IPS-11a (cell line): ENCODE measurements around the gene USP20.

Source experiments
- H3K4me3 ChIP-seq: one replicate; pipeline ENCODE4 v1.5.1; 2013; ENCODE audit warnings: low read depth, low read length, control low read depth

Gene USP20

DNA sequence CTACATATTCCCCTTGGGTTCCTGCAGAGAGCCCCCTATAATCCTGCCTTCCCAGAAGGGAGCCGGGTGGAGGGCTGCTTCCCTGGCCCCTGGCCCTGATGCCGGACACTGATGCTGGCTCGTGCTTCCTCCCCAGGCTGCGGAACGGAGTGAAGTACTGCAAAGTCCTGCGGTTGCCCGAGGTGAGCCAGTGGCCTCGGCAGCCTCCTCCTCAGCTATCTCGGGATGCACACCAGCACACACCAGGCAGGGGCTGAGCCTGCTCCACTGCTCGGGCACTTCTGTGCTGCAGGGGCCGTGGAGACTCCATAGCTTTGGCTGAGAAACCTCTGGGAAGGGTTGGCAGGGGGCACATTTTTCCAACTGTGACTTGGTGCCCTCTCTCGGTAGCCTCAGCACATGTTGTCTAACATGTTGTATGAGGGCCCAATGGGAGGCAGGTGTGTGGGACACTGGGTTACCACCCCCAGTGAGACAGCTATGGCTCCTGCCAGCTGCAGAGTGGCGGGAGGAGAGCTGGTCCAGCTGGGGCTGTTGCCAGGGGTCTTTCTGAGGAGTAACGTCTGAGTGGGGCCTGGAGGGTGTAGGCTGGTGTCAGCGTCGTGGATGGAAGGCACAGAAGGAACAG is 38.4 kb downstream of the USP20 start:
- no peak overlapping the region for H3K4me3 ChIP-seq

DNA sequence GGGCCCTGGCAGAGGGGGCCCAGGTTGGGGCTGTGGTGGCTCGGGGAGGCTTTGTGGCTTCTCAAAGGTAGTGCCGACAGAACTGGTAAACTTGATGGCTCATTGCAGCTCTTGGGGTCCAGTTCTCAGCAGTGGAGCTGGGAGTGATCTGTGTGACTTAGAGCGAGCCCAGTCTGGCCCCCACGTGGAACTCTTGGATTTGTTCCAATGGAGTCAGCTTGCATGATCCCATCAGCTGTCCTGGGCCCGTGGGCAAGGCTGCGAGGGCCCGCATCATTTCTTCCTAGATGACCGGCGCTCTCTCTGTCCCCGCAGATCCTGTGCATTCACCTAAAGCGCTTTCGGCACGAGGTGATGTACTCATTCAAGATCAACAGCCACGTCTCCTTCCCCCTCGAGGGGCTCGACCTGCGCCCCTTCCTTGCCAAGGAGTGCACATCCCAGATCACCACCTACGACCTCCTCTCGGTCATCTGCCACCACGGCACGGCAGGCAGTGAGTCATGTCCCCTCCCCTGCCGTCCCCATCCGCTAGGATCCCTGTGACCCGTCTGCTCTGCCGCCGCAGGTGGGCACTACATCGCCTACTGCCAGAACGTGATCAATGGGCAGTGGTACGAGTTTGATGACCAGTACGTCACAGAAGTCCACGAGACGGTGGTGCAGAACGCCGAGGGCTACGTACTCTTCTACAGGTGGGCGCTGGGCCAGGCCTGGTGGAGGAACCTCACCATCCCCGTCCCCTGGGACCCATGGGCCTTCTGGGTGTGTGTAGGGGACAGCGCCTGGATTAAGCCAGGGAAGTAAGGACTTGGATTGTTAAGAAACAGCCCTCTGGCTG is 39.2 kb downstream of the USP20 start:
- H3K4me3 ChIP-seq, result no peak overlapping the region

DNA sequence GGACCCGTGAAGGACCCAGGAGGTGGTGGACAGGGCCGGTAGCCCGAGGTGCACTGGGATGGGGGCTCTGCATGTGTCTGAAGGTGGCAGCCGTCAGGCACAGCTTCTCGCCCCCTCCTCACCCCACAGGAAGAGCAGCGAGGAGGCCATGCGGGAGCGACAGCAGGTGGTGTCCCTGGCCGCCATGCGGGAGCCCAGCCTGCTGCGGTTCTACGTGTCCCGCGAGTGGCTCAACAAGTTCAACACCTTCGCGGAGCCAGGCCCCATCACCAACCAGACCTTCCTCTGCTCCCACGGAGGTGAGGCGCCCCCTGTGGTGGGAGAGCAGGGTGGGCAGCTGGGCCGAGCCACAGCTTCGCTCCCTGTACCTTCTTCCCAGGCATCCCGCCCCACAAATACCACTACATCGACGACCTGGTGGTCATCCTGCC is 39.9 kb downstream of the USP20 start:
- no peak overlapping the region for H3K4me3 ChIP-seq

DNA sequence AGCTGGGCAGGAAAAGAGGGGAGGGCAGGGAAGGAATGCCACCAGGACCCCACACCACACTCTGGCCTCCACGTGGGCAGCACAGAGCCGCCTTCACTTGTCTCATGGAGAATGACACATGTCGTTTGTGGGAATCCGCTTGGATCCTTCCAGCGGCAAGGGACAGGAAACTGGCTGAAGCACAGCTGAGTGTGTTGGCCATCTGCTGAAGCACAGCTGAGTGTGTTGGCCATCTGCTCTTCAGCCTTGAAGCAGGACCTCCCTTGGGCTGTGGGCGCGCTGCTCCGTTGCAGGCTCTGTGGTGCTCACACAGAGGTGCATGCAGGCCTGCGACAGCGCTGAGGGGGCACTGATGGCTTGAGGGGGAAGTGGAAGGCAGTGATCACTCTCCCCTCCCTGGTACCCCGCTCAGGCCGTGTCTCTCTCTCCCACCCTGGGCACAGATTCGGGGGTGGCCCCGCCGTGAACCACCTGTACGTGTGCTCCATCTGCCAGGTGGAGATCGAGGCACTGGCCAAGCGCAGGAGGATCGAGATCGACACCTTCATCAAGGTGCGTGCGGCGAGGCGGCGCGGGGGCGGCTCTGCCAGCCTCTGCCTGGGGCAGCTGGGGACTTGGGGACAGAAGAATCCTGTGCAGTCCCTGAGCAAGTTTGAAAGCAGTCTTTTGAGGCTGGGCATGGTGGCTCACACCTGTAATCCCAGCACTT is 40.6 kb downstream of the USP20 start:
- no peak overlapping the region for H3K4me3 ChIP-seq

DNA sequence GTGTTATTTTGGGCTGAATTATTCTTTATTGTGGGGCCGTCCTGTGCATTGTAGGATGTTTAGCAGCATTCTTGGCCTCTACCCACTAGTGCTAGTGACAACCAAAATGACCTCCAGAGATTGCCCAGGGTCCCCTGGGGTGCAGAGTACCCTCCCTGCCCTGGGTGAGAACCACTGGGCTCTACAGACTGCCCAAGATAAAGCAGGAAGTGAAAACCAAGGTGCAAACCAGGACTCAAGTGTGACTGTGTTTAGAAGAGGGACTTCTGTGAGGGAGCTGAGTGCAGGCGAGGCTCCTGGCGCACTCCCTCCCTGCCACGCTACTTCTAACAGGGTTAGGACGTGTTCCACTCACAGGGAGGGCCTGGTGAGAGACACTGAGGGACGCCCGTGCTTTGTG is 41.6 kb downstream of the USP20 start:
- H3K4me3 ChIP-seq, result no peak overlapping the region

DNA sequence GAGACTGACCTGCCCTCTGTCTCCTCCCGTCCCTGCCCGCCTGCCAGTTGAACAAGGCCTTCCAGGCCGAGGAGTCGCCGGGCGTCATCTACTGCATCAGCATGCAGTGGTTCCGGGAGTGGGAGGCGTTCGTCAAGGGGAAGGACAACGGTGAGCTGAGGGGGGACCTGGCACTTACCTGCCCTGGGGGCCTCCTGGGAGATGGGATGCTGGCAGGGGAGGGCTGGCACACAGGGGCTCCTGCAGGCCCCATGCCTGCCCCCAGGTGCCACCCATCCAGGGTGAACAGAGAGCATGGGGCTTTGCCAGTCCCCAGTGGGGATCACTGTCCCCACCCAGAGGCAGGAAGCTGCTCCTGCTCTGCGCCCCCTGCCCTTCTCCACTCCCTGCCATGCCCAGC is 43.0 kb downstream of the USP20 start:
- H3K4me3 ChIP-seq, result no peak overlapping the region

DNA sequence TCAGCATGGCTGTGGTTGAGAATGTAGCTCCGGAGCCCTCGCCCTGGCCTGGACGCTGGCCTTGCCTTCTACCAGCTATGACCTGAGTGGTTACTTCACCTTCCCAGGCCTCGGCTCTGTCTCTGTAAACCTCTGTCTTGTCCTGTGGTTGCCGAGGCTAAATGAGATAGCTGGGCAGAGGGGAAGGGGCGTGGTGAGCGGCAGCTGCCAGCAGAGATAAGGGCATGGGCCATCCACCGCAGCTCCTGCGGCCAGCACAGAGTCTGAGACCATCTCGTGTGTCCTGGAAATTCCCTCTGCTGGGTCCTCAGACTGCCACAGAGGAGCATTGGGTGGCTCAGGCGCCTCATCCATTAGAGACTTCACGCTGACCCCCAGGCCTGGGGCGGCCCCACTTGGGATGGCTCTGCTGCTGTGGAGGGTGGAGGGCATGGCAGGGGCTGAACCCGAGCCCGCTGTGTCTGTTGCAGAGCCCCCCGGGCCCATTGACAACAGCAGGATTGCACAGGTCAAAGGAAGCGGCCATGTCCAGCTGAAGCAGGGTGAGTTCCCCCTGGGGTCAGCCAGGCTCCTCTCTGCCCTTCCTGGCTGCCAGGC is 43.9 kb downstream of the USP20 start:
- H3K4me3 ChIP-seq, result no peak overlapping the region

DNA sequence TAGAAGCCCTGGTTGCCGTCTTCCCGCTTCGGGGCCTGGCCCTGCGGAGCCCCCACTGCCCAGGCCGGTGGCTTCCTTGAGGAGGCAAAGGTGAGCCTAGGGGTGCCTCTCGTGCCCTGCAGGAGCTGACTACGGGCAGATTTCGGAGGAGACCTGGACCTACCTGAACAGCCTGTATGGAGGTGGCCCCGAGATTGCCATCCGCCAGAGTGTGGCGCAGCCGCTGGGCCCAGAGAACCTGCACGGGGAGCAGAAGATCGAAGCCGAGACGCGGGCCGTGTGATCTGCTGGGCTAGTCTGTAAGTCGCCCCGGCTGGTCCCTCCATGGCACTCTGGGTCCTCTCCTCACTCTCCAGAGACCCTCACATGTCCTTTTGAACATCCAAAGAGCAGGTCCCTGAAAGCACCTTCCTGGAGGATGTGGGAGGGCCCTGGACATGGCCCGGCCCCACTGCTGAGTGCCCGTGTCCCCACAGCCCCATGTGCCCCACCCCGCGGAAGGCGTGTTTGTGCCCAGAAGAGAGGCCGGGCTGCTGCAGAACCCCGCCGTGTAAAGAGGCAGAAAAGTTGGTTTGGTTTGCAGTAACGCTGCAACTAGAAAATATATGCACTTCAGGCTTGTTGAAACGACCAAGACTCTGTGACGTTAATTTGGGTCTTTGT is 44.9 kb downstream of the USP20 start:
- no peak overlapping the region for H3K4me3 ChIP-seq

DNA sequence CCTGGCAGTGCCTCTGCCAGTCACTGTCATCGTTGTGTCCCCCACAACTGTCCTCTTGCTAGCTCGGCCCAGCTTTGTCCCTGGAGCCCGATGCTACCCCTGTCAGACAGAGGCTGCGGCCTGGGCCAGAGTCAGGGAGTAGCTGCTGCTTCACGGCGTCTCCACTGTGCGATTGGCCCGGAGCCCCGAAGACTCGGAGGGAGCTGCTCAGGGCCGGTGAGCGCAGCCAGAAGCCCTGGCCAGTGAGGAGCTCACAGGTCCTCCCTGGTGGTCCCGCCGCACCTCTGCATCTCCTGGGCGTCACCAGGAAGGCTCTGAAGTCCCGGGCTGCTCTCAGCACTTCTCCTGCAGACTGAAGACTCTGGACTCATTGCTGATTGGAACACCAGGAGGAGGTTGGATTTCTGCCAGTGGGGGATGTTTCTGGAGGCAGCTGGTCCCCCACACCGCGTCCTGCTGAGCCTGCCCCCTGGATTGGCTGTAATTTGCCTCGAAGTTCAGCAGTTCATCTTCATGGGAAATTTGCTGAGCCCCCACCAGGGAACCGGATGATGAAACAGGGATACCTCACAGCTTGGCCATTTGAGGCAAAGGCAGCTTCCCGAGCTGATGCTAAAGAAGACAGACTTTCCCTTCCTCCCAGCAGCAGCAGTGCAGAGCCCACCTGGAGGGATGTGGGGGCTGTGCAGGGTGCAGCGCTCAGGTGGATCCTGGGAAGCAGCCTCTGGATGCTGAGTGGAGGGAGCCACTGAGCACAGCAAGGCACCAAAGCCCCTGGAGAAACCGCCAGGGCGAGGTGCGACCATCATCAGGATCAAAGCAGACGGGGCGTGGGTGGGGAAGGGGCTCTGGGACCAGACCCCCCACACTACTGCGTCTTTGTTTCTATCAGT is 45.6 kb downstream of the USP20 start:
- H3K4me3 ChIP-seq, result no peak overlapping the region

DNA sequence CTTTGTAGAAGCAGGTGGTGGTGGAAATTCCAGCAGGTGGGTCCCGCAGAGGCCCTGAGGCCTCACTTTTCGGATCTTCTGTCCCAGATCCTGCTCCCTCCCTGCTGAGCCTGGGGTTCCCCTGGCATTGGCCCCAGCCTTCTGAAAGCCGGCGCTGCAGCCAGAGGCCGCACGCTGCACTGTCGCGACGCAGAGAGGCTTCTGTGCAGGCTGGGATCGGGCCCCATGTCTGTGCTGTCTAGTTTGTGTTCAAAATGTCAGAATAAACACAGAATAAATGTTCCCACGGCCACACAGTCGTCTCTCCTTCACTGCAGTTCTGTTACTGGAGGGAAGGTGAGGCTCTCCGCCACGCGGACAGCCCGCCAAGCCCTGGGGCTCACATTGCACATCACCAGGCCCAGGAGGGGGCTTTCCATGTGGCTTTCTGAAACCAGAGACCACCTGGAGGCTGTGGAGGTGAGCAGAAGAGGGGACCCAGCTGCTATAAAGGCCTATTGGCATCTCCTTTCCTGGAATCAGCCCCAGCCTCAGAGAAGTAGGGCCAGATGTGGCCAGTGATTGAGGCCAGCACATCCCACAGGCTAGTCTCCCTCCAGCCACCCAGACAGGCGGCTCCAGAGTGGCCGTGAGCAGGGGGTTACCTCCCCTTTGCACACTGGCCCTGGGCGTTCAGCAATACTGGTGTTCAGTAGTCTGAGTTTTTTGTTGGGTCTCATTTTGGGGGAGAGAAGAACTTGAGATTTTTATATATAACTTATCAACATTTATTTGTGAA is 46.5 kb downstream of the USP20 start:
- no peak overlapping the region for H3K4me3 ChIP-seq

DNA sequence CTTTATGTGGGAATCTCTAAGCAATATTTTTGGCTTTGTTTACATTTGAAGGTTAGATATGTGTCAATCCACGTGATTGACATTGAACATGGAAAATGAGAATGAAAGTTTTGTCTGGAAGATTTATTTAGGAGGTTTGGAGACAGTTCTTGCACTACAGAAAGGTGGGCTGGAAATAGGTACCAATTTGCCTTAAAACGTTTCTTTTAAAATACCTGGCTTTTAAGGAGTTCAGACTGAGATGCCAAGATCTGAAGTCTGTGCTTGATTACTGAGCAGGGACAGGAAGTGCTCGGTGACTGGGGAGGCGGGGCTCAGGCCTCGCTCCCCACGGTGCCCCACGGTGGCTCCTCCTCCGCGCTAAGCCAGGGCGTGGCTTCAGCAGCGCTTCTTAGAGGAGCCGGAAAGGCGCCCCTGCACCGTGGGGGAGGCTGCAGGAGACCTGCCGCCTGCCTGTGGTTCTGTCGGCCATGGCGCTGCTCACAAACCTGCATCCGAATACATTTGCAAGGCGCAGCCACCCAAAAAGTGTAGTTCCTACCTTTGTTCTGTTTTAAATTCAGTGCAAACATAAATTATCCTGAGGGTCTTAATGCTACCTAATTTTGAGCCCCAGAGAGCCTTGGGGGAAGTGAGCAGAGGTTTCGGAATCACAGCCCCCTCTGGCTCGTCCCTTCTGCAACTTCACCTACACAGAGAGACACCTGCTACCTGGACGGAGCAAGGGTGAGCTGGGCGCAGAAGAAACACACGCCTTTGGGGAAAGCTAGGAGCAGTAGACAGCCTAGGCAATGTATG is 49.2 kb downstream of the USP20 start:
- peak overlapping the region; percentile 6 for H3K4me3 ChIP-seq

DNA sequence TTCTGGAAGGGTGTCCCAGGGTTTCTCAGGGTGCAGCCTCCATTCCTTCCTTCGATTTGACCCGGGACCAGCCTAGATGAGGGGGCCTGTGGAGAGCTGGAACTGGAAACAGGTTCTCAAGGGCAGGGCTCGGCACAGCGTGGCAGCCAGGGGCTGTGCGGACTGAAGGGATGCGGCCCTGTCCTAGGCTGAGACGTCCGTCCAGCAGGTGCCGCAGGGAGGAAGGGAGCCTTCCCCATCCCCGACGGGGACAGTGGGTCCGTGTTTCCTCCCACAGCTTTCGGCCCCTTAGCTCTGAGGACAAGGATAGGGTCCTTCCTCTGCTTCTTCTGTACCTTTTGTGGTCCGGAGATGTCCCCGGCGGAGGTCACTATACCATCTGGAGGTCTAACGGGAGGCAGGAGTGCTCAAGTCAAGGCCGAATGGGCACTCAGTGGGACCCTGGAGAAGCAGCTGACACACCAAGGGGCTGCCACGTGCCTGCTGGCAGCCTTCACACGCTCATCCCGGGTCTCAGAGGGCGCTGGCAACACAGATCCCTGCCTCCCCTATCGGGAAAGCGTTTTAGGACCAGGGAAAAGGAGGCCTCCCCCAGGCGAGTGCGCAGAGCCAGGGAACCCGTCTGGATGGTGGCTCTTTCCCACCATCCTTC is 49.9 kb downstream of the USP20 start:
- peak overlapping the region; percentile 6 for H3K4me3 ChIP-seq

DNA sequence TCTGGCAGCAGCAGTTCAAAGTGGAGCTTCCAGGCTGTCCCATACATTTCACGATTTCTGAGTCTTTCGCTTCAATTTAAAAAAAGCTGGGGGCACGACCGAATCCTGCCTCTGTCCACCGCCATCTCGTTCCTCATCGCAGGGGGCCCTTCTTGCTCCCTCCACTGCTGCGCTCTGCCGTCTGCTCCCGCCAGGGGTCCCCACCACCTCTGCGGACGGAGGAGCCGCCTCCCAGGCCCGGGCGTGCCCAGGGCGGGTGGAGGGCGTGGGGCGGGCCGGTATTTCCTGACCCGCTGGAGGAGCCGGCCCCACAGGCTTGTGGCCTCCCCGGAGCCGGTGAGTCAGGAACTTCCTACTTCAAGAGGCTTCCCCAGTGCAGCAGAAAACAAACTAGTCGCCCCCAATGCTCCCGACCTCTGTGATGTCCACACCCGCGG is 50.4 kb downstream of the USP20 start:
- no peak overlapping the region for H3K4me3 ChIP-seq

DNA sequence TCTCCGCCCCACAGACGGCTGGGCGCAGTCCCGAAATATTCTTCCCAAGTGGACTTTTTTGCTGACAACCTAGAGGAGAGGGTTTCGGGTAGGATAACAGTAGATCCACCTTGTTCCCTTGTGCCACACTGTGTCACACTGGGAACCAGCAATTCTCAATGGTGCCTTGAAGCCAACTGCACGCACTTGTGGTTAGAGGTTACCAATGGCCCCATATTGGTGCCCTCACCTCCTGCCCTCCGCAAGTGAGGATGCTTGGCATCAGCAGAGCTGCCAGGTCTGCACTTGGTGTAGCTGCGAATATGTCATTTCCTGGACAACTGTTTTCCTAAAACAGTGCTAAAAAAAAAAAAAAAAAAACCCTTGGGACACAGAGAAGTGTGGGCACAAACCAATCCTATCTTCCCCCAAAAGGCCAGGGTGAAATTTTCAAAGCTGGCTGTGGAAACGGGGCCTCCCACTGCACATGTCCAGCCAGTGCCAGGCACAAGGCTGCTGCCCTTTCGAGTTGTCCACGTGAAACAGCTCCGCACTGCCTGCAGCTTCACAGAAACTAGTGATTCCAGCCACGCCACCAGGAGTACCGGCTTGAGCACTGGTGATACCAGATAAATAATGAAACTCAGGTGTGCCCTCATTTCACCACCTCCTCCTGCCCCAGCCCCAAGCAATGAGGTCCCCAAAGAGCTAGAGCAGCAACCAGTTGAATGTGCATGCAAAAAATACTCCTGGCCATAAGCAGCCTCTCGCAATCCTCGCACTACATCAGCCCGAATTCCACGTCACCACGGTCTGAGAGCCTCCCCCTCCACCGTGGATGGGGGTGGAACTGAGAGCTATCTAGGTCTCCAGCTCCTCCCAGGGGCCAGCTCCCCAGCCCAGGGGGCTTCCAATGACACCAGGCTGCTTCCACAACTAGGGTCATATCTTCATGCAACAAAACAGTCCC is 51.2 kb downstream of the USP20 start:
- no peak overlapping the region for H3K4me3 ChIP-seq

DNA sequence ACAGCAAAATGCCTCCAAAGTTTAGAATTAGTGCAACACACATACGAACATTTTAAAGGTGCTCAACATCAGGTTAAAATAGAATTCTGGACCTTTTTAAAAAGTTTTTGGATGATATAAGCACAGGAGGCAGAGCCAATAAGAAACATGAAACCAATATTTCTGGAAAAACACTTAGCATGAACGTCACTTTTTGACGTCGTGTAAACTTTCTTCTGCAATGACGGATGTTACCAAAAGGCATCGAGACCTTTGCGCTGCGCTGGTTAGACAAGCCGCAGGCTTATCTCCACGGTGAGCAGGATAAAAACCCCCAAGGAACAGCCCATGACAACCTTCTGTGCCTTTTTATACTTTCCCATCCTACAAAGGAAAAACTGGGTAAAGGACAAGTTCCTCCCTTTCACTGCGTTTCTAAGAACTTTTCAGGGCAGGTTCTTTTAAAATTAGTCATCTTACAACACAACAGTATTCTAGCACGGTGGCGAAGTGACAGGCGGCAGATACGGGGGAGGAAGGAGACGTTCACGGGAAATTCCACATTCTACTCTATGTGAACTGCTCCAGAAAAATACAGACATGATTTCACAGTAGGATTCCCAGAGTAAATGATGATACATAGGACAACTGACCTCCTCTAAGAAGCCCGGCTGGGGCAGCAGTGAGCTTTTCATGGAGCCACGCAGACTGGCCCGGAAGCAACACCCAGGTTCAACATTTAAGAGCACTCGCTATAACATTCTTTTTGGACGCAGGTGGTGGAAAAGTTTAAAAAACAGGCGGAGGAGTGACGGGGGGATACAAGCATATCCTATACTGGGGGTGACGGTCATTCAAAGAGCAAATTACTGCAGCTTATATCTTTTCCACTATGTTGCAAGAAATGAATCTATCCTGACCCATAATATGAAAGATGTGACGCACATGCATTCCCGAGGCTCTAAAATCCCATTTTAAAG is 52.4 kb downstream of the USP20 start:
- no peak overlapping the region for H3K4me3 ChIP-seq
